Tracheal epithelial cell (primary cell): ENCODE results near the gene CGRRF1. TPM values are rescaled to one million over a fixed set of nuclear protein-coding genes. Genes with fewer than 3 reads are reported as not detected.

Source experiments
- total RNA-seq: library from RNA; depleted of rRNA; stranded (reverse); fragments of >200 nt; gene quantifications from 2 replicates; pipeline ENCODE4 v1.2.1, GENCODE V29; 2014

CGRRF1 gene, protein sequence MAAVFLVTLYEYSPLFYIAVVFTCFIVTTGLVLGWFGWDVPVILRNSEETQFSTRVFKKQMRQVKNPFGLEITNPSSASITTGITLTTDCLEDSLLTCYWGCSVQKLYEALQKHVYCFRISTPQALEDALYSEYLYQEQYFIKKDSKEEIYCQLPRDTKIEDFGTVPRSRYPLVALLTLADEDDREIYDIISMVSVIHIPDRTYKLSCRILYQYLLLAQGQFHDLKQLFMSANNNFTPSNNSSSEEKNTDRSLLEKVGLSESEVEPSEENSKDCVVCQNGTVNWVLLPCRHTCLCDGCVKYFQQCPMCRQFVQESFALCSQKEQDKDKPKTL
- 11.8 and 20.2 TPM in 2 replicates for total RNA-seq

DNA sequence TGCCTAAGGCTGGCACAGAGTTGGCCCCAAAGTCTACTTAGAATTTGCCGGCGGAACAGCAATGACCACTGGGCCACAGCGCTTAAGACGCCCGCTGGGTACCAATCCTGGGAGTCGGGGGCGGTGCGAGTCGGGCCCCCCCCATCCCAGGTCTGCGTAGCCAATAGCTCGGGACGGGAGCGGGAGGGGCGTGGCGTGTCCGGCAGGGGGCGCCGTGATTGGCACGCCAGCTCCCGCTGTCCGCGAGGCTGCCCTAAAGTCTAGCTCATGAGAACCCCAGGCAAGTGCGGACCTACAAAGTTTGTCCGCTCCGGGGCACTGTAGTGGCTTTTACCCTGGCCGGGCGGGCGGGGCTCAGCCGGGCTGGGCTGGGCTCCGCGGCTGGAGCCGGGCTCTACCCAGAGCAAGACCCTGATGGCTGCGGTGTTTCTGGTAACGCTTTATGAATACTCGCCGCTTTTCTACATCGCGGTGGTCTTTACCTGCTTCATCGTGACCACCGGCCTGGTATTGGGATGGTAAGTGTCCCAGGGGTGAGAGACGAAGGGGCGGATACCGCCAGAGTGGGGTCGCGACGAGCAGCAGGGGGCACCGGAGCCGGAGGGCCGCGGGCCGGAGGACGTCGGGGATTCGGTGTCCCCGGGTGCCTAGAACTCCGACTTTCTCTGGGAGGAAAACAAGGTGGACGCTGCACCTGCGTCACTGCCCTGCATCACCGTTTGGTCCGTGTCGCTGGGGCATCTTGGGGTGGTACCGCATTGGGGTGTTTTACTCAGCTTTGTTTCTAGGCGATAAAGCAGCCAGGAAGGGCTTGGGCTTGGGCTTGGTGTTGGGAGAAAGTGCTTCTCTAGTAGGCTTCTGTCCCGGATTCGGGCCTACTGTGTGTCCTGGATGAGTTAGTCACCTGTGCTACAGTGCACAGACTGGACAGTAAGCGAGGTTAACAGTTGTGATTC is at the start of gene CGRRF1:
Gene CGRRF1, plus strand, starts transcription at position 361 of the 956 bp plus-strand sequence. Its CDS starts 54 bp downstream, at position 415.

DNA sequence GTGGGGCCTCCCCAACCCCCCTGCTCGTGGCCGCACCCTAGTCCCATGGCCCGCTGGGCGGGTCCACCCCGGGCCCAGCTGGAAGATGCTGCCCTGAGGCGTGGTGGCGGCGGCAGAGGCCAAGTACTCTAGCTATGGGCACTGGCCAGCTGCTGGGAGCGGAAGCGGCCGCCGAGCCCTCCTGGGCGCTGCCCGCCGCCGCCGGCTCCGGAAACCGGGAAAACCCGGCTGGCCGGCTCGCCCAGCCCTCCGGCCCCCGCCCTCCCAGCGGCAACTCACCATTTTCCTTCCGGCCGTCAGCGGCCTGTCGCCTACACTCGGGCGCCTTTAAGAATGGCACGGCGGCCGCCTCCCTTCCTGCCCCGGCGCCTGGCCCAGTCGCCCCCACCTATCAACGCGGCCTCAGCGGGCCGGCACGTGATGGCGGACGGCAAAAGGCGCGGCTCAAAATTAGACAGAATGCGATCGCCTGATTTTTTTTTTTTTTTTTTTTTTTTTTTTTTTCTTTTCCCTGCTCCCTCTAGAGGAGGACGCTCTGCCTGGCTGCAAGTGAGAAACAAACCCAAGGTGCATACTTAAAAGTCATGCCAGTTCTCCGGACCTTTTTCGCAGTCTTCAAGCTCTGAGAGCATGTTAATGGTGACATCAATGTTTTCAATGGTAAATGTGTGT is 20.9 kb upstream of the CGRRF1 start, which contains the start of gene GMFB:
Gene GMFB, minus strand, starts transcription at position 335 of the 672 bp plus-strand sequence. Its CDS starts 53 bp downstream, at position 282.

DNA sequence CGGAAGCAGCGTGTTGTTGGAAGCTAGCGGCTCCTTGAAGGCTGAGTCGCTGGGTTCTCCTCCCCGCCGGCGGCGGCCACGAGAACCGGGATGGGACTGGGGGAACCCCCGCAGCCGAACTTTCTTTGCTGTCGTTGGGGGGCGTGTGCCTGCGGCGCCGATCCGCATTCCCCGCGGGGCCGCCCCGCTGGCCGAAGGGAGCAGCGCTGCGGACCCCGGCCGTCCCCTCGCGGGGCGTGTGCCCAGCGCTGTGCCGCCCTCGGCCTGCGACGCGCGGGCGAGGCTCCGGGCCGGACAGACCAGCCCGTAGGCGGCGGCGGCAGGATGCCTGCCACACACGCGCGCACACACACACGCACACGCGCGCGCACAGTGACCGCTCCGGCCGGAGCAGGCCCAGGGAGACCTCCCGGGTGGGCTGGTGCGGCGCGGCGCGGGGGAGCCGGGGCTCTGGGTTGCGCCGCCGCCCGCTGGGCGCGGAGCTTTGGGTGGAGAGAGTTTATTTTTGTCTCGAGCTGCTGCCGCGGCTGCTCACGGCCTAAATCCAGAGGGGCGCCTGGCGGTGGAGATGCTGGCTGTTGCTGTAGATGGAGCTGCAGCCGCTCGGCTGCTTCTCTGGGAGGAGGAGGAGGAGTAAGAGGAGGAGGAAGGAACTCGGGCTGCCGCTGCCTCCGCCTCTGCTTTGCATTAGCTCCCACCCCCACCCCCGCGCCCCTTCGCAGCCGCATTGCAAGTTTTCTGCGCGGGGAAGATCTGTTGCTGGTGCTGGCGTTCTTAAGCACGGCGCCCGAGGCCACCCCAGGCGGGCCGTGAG is 56.9 kb downstream of the CGRRF1 start, which contains the start of gene SAMD4A:
Gene SAMD4A, plus strand, starts transcription at position 719 of the 814 bp plus-strand sequence. CDS start 789 bp downstream, outside the sequence.

Other genes starting within 250 kb of the CGRRF1 start
- 3.4 and 7.5 TPM in 2 replicates for gene CDKN3, start 112.9 kb upstream of the CGRRF1 start, total RNA-seq
- 105 and 156 TPM in 2 replicates for gene CNIH1, start 68.5 kb upstream of the CGRRF1 start, total RNA-seq
- gene GMFB, start 20.9 kb upstream of the CGRRF1 start, total RNA-seq = 74.2 and 80.5 TPM in 2 replicates
- 12.4 and 31.6 TPM in 2 replicates for gene SAMD4A, start 57.2 kb downstream of the CGRRF1 start, total RNA-seq